Tibial nerve (tissue), 4 donors: ENCODE measurements around the gene CNTN5.

Experiments
- CTCF ChIP-seq, 5 experiments: fragments of 200-600 bp in 3 of 5; fragments of 450-650 bp in 2 of 5; sonication (generic) in 3 of 5; IDR thresholded peaks; one replicate each; pipeline ENCODE4 v1.5.1; 2016 to 2019; ENCODE audit warnings: antibody characterized with exemption in 5 of 5, mild to moderate bottlenecking in 3 of 5, moderate library complexity in 2 of 5
- EP300 ChIP-seq, 2 donors: sonication (generic); formaldehyde crosslinking; IDR thresholded peaks; one replicate each; pipeline ENCODE4 v1.6.1; 2017; ENCODE audit warnings: antibody characterized with exemption in 2 of 2, mild to moderate bottlenecking in 1 of 2

- TF ChIP-seq CTCF (IDR thresholded peaks at IDR 0.05) (no peak), EP300 (IDR thresholded peaks at IDR 0.05) (no peak)
These were observed 370.5 kb downstream of the CNTN5 start for GRCh38 chr11:99391245-99391644.
